Activated T-cell treated with anti-CD3 and anti-CD28 coated beads, Interleukin-2, amount 50 U/mL, for 24 hours (primary cell): ENCODE measurements around the gene ZHX3.
A peak's percentile ranks its signal among the peaks of the same experiment; 100 is the strongest.

ENCODE experiments used
- DNase-seq: peaks from one replicate; pipeline ENCODE4 v3.0.0-alpha.2; 2020
- H3K27ac Mint-ChIP-seq: 2 replicates; pipeline ENCODE4 v1.8.0; 2020; ENCODE audit warnings: mild to moderate bottlenecking, mixed read lengths
- H3K27me3 Mint-ChIP-seq: 2 replicates; pipeline ENCODE4 v1.8.0; 2020; ENCODE audit warnings: mixed read lengths
- H3K36me3 Mint-ChIP-seq: 2 replicates; pipeline ENCODE4 v1.8.0; 2020; ENCODE audit warnings: low read depth, mixed read lengths
- H3K4me1 Mint-ChIP-seq: 2 replicates; pipeline ENCODE4 v1.8.0; 2020; ENCODE audit warnings: low read depth, mixed read lengths
- H3K4me3 Mint-ChIP-seq: 2 replicates; pipeline ENCODE4 v1.8.0; 2020; ENCODE audit warnings: mild to moderate bottlenecking, moderate library complexity, mixed read lengths
- H3K9me3 Mint-ChIP-seq: 2 replicates; pipeline ENCODE4 v1.8.0; 2020; ENCODE audit warnings: mixed read lengths

ZHX3 gene

DNA sequence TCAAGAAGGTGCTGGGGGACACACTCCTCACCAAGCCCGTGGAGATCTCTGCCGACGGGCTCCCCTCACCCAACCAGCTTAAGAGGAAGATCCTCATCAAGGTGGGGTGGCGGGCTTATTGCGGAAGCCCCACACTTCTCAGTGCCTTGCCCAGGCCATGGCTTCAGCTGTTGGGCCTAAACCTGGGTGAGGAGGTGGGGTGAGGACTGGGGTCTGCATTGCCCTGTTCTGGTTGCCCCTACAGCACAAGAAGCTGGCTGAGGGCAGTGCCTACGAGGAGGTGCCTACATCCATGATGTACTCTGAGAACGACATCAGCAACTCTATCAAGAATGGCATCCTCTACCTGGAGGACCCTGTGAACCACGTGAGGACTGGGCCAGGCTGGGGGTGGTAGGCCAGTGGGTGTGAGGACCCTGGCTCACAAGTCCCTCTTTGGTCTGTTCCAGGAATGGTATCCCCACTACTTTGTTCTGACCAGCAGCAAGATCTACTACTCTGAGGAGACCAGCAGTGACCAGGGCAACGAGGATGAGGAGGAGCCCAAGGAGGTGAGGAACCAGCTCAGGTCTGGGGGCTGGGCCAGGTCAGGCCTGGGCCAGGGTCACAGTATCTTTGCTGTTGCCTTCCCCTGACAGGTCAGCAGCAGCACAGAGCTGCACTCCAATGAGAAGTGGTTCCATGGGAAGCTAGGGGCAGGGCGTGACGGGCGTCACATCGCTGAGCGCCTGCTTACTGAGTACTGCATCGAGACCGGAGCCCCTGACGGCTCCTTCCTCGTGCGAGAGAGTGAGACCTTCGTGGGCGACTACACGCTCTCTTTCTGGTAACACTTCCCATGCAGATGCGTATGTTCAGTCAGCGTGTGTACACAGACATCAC lies 152.3 kb downstream of the ZHX3 start:
- Mint-ChIP-seq H3K27ac (peak overlapping the region; percentile 65), H3K27me3 (no peaks in the 10 kb centered on the region), H3K36me3 (peaks cover 98% of the 10 kb centered on the region), H3K9me3 (no peaks in the 10 kb centered on the region), H3K4me3 (no peak overlapping the region), H3K4me1 (peaks cover 52% of the 10 kb centered on the region)
- DNase-seq = no peak

DNA sequence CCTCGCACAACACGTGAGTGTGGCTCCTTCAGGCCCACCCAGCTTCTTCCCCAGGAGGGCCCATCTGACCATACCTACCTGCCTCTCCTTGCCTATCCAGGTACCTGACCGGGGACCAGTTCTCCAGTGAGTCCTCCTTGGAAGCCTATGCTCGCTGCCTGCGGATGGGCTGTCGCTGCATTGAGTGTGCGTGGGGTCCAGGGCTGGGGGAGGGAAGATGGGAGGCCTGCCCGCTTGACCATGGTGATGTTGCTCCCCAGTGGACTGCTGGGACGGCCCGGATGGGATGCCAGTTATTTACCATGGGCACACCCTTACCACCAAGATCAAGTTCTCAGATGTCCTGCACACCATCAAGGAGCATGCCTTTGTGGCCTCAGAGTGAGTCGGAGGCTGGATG lies 153.7 kb downstream of the ZHX3 start:
- Mint-ChIP-seq H3K27me3 (no peaks in the 10 kb centered on the region), H3K27ac (peak overlapping the region; percentile 89), H3K36me3 (peaks cover 94% of the 10 kb centered on the region), H3K4me3 (no peak overlapping the region), H3K4me1 (peaks cover 66% of the 10 kb centered on the region), H3K9me3 (no peaks in the 10 kb centered on the region)
- DNase-seq = no peak

DNA sequence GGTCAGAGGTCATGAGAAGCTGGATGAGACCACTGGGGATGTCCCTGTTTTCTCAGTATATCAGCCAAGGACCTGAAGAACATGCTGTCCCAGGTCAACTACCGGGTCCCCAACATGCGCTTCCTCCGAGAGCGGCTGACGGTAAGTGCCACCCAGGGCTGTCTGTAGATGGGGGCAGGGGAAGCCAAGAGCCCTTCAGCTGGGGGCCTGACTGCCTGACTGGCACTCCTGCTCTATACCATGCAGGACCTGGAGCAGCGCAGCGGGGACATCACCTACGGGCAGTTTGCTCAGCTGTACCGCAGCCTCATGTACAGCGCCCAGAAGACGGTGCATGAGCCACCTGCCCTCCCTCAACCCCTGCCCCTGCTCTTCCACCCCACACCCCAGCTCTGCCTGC lies 155.1 kb downstream of the ZHX3 start:
- H3K27me3 Mint-ChIP-seq = no peaks in the 10 kb centered on the region
- H3K27ac Mint-ChIP-seq = peak overlapping the region; percentile 89
- no peak overlapping the region for H3K4me3 Mint-ChIP-seq
- H3K36me3 Mint-ChIP-seq = peaks cover 85% of the 10 kb centered on the region
- H3K9me3 Mint-ChIP-seq = no peaks in the 10 kb centered on the region
- peaks cover 72% of the 10 kb centered on the region for H3K4me1 Mint-ChIP-seq
- DNase-seq = no peak

DNA sequence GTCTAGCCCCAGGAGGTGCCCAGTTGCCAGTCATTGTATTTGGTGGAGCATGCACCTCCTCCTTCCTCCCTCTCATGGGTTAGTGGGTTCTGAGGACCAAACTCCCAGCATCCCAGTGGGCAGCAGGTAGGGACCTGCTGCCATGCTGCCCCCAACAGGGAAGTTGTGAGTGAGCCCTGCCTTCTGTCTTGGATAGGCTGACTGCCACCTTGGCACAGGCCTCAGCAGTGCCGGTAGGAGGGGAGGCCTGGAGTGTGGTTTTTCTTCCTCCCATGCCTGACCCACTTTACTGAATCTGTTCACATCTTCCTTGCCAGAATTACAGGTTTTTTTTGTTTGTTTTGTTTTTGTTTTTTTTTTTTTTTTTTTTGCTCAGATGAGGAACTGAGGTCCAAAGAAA lies 155.6 kb downstream of the ZHX3 start:
- H3K27ac Mint-ChIP-seq = peak overlapping the region; percentile 89
- no peak overlapping the region for H3K4me3 Mint-ChIP-seq
- peaks cover 72% of the 10 kb centered on the region for H3K4me1 Mint-ChIP-seq
- DNase-seq = no peak
- H3K27me3 Mint-ChIP-seq = no peaks in the 10 kb centered on the region
- peaks cover 80% of the 10 kb centered on the region for H3K36me3 Mint-ChIP-seq
- no peaks in the 10 kb centered on the region for H3K9me3 Mint-ChIP-seq

DNA sequence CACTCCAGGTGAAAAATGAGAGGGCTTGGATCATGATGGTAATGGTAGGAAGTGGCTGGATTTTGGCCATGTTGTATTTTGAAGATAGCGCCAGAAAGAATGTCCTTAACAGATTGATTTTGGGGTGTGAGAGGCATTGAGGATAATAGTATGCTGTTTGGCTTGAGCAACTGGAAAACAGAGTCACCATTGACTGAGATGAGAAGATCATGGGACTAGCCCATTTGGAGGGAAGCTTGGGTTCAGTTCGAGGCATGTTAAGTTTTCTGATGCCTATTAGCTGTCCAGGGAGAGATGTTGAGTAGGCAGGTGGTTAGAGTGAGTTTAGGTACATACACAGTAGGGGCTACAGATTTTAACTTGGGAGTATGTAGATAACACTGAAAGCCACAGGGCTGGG lies 156.8 kb downstream of the ZHX3 start:
- no peaks in the 10 kb centered on the region for H3K9me3 Mint-ChIP-seq
- peaks cover 75% of the 10 kb centered on the region for H3K4me1 Mint-ChIP-seq
- H3K27me3 Mint-ChIP-seq = no peaks in the 10 kb centered on the region
- H3K36me3 Mint-ChIP-seq = peaks cover 74% of the 10 kb centered on the region
- H3K4me3 Mint-ChIP-seq = no peak overlapping the region
- H3K27ac Mint-ChIP-seq = peak overlapping the region; percentile 96
- DNase-seq = no peak

DNA sequence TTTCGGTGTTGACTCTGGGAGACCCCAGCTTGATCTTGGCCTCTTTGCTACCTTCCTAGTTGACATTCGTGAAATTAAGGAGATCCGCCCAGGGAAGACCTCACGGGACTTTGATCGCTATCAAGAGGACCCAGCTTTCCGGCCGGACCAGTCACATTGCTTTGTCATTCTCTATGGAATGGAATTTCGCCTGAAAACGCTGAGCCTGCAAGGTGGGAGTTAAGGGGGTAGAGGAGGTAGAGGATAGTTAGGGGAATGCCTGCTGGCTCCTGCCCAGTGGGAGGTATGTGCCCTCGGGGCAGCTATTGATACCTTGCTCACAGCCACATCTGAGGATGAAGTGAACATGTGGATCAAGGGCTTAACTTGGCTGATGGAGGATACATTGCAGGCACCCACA lies 158.0 kb downstream of the ZHX3 start:
- Mint-ChIP-seq H3K36me3 (peaks cover 72% of the 10 kb centered on the region), H3K9me3 (no peaks in the 10 kb centered on the region), H3K4me1 (peaks cover 83% of the 10 kb centered on the region), H3K27ac (peak overlapping the region; percentile 96), H3K27me3 (no peaks in the 10 kb centered on the region), H3K4me3 (no peak overlapping the region)
- no peak for DNase-seq

DNA sequence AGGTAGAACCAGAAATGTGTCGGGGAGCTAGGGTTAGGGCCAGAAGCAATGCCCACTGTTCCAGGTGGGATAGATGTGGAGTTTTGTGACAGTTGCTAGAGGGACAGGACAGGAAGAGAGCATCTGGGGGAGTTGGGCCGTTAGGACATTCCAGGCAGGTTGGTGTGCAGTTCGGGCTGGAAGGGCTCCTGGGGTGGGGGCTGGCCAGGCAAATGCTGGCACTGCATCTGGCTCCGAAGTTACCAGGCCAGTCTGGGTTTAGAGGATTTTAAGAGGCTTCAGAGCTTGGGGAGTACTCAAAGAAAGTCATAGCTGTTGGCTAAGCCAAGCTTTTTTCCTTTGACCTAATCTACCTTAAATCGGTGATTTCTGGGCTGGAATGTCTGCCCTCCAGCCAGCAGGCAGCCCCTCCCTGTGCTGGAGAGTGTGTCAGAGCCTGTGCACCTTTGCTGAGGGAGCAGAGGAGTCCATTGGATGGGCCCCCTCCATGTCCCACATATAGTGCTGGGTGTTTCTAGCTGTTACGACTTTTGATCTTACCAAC lies 159.4 kb downstream of the ZHX3 start:
- H3K36me3 Mint-ChIP-seq = peaks cover 63% of the 10 kb centered on the region
- H3K9me3 Mint-ChIP-seq = no peaks in the 10 kb centered on the region
- H3K27ac Mint-ChIP-seq = peak overlapping the region; percentile 96
- no peak for DNase-seq
- H3K4me3 Mint-ChIP-seq = peak overlapping the region; percentile 76
- peaks cover 94% of the 10 kb centered on the region for H3K4me1 Mint-ChIP-seq
- no peaks in the 10 kb centered on the region for H3K27me3 Mint-ChIP-seq

DNA sequence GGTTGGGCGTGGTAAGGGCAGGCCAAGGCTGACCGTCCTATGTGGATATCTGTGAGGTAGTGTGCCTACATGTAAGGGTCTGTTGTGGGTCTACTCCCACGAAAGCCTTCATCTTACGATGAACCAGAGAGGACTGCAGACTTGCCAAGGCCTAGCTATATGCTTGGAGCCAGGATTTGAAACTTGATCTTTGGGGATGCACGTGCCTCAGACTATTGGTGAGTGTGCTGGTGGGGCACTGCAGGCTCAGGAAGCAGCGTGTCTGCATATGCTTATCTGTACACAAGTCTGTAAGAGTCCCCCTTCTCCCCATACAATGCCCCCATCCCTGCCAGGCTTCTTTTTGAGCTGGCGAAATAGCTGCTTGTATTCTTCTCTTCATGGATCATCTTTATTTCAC lies 162.3 kb downstream of the ZHX3 start:
- no peak for DNase-seq
- H3K9me3 Mint-ChIP-seq = no peaks in the 10 kb centered on the region
- H3K27me3 Mint-ChIP-seq = no peaks in the 10 kb centered on the region
- H3K27ac Mint-ChIP-seq = peak overlapping the region; percentile 96
- peaks cover 99% of the 10 kb centered on the region for H3K4me1 Mint-ChIP-seq
- H3K36me3 Mint-ChIP-seq = peaks cover 47% of the 10 kb centered on the region
- no peak overlapping the region for H3K4me3 Mint-ChIP-seq

DNA sequence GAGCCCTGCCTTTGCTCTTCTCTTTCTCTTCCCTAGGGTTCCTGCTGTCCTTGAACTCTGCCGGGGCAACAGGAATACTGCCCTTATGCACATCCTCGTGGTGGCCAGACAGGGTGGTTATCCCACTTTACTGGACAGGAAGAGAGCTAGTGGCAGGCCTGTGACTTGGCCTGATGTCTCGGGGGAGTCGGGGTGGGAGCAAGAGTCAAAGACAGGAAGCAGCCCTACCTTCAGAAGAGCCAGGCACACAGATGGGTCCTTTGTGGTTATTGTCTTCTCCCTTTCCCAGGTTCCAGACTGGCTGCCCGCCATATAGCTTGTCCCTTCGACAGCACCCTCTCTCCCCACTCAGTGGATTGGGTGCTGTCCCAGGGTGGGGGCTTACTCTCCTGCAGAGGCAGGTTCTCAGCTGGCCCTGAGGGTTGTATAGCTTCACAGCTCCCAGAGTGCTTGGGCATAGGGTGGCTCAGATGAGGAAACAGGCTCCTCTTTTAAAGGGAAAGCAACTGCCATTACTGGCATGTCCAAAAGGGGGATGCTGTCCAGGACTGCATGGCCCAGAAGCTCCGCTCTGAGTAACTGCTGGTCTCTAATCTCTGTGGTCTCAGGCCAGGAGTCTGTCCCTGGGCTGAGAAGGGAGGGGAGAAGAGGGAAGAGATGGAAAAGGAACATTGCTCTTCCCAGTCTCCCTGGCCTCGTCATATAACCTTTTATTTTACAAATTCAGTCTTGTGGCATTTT lies 162.9 kb downstream of the ZHX3 start:
- Mint-ChIP-seq H3K9me3 (no peaks in the 10 kb centered on the region), H3K4me3 (no peak overlapping the region), H3K27me3 (no peaks in the 10 kb centered on the region), H3K4me1 (peaks cover 98% of the 10 kb centered on the region), H3K36me3 (peaks cover 42% of the 10 kb centered on the region), H3K27ac (peak overlapping the region; percentile 96)
- no peak for DNase-seq

DNA sequence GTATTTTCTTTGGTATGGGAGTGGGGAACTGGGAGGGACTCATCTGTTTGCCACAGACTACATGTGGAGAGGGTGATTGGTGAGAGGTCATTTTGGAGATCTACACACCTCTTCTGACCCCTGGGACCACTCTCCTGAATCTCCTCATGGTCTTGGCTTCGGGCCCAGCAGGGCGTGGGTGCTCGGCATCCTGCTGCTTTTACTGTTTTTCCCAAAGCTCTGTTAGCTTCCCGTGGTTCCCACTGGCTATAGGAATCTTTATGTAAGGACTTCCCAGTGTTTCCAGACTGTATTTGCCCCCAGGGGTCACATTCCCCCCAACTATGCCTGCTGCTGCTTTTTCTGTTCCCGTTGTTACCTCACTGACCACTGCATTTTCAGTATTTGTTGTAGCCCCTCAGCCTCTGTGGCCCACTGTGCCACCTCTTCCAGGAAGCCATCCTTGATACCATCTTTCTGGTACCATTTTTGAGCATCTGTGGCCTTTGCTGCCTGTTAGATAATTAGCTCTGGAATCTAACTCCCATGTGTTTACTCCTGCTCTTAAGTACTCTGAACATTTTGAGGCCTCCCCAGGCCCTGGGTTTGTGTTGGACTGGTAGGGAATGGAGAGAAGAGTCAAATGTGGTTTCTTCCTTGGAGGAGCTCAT lies 165.3 kb downstream of the ZHX3 start:
- H3K27ac Mint-ChIP-seq = peak overlapping the region; percentile 96
- DNase-seq = no peak
- H3K9me3 Mint-ChIP-seq = no peaks in the 10 kb centered on the region
- peaks cover 96% of the 10 kb centered on the region for H3K4me1 Mint-ChIP-seq
- peaks cover 46% of the 10 kb centered on the region for H3K36me3 Mint-ChIP-seq
- no peaks in the 10 kb centered on the region for H3K27me3 Mint-ChIP-seq
- no peak overlapping the region for H3K4me3 Mint-ChIP-seq

DNA sequence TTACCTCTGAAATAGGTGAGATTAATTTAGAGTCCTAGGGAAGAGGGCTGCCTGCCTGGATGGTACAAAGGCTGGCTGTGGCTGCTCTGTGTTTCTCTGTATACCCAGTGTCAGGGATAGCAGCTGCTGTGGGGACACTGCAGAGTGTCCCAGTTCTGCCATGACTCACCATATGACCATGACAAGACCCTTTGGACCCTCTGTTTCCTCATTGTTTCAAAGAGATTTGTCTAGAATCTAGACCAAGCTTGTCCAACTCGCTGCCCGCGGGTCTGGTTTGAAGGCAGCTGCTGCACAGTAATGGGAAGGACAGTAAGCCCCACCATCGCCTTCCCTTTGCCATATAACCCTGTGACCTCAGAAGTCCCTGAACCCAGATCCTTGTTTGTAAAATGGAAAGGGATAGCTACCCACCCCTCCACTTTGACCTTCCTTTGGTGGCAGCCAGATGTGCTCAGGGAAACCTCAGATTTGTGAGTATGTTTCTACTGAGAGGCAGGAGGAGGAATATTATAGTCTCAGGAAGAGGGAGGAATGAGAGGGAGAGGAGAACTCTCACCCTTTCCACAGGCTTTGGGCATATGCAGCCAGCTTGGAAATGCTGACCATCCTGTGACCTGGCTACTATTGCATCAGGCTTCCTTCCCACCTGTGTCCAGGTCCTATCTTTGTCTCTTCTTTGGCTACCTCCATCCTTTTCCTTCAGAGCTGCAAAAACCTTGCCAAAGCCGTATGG lies 166.2 kb downstream of the ZHX3 start:
- Mint-ChIP-seq H3K27me3 (no peaks in the 10 kb centered on the region), H3K4me1 (peaks cover 96% of the 10 kb centered on the region), H3K9me3 (no peaks in the 10 kb centered on the region), H3K4me3 (no peak overlapping the region), H3K36me3 (peaks cover 49% of the 10 kb centered on the region), H3K27ac (peak overlapping the region; percentile 96)
- DNase-seq = no peak

DNA sequence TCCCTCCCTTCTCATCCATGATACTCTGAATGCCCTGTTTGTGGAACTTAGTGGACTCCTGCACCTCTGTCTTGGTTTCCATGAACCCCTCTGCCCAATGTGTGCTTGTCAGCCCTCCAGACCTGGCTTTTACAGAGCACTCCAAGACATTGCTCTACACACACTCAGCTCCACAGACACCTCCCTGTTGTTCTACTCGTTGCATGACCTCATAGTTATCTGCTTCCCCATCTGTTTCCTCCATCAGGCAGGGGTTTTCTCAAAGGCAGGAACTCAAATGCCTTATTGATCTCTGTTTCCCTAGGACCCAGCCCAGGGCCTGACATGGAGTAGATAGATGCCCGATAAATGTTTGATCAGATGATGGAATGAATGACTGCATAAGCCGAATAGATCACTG lies 166.9 kb downstream of the ZHX3 start:
- no peak for DNase-seq
- H3K4me1 Mint-ChIP-seq = peaks cover 96% of the 10 kb centered on the region
- no peaks in the 10 kb centered on the region for H3K9me3 Mint-ChIP-seq
- peaks cover 52% of the 10 kb centered on the region for H3K36me3 Mint-ChIP-seq
- H3K27me3 Mint-ChIP-seq = no peaks in the 10 kb centered on the region
- H3K4me3 Mint-ChIP-seq = no peak overlapping the region
- H3K27ac Mint-ChIP-seq = peak overlapping the region; percentile 96

DNA sequence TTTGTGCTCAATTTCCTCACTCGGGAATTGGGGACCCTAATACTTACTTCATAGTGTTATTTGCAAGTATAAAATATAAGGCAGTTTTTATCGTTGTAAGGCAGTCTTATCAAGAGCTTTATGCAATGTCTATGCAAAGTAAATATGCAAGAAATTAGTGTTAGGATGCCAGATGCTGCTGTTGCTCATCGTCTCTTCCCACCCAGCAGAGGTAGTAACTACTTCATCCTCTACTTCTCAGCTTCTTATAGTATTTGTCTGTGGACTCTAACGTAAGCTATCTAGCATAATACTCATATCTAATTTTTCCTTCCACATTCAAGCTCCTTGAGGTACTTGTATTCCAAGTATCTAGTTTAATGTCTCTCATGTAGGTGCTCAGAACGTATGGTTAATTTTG lies 168.6 kb downstream of the ZHX3 start:
- H3K4me1 Mint-ChIP-seq = peaks cover 96% of the 10 kb centered on the region
- DNase-seq = no peak
- peaks cover 56% of the 10 kb centered on the region for H3K36me3 Mint-ChIP-seq
- no peaks in the 10 kb centered on the region for H3K27me3 Mint-ChIP-seq
- H3K4me3 Mint-ChIP-seq = no peak overlapping the region
- no peaks in the 10 kb centered on the region for H3K9me3 Mint-ChIP-seq
- H3K27ac Mint-ChIP-seq = peak overlapping the region; percentile 97

DNA sequence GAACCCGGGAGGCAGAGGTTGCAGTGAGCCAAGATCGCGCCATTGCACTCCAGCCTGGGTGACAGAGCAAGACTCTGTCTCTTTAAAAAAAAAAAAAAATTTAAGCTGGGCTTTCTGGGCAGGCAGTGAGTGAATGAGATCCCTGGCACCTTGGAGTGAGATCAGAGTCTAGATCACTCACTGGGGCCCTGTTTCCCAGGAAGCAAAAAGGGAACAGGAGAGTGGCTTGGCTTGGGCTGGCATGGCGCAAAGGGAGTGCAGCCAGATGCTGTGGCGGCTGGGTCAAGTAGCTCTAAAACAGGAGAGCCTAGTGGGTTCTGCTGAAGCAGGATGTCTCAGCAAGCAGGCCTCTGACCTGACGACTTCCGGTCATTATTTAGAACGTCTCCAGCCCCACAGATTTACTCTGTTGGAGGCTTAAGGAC lies 169.8 kb downstream of the ZHX3 start:
- peak overlapping the region; percentile 97 for H3K27ac Mint-ChIP-seq
- peaks cover 51% of the 10 kb centered on the region for H3K36me3 Mint-ChIP-seq
- H3K27me3 Mint-ChIP-seq = no peaks in the 10 kb centered on the region
- no peak for DNase-seq
- H3K9me3 Mint-ChIP-seq = no peaks in the 10 kb centered on the region
- H3K4me3 Mint-ChIP-seq = no peak overlapping the region
- peaks cover 97% of the 10 kb centered on the region for H3K4me1 Mint-ChIP-seq
